SK-MEL-5 (cell line): ENCODE measurements around the gene ARMCX2. TPM values are rescaled to one million over a fixed set of nuclear protein-coding genes. Genes with fewer than 3 reads are reported as not detected.
"Not testable (repeated sequence)": the region's sequence is repeated elsewhere in the genome, so short reads cannot be mapped to it uniquely, and the experiment has no call there.

Experiments used
- DNase-seq: peaks from one replicate; pipeline ENCODE4 v3.0.0-alpha.2; 2016; ENCODE audit warnings: low read depth, low spot score
- in situ Hi-C: cut with HindIII; loops from 2 replicates; pipeline ENCODE4 v1.10.0; 2016; ENCODE audit warnings: low sequenced_read_pairs, high pct_unique_total_duplicates, low pct_unique_long_range_greater_than_20kb
- polyA plus RNA-seq, 2 experiments: library from polyadenylated mRNA; depleted of rRNA; stranded (reverse); fragments of >200 nt; gene quantifications; 2 replicates each; pipeline ENCODE4 v1.2.3, GENCODE V29; 2015
- total RNA-seq: library from RNA; depleted of rRNA; stranded (reverse); fragments of >200 nt; shearing (Covaris generic); gene quantifications from 2 replicates; pipeline ENCODE4 v1.2.3, GENCODE V29; 2014; rRNA removed

Gene ARMCX2
- 40.8 and 43.2 TPM in 2 replicates for total RNA-seq
- 17.6 and 24.0 TPM in 2 replicates for polyA plus RNA-seq (2015; cell fraction: cytosol; rRNA removed)
- polyA plus RNA-seq (2015; cell fraction: nucleus; rRNA removed): 111 and 674 TPM in 2 replicates

GRCh38 chrX:101659601-101660063 lies at the start of gene ARMCX2:
TSS of gene ARMCX2 (minus strand) at chrX:101659850. CDS start at chrX:101657588, 2,262 bp downstream.
- in situ Hi-C loops: no loop called here
- DNase-seq: peak; percentile 38

GRCh38 chrX:101709384-101709783 lies 49.7 kb upstream of the ARMCX2 start:
- DNase-seq: no peak
- in situ Hi-C loops: no loop called here

GRCh38 chrX:101708163-101708562 lies 48.5 kb upstream of the ARMCX2 start:
- in situ Hi-C loops: no loop called here
- DNase-seq: peak; percentile 21

- in situ Hi-C loops: no loop called here
- DNase-seq: no peak
Observed at GRCh38 chrX:101693476-101693875, 33.8 kb upstream of the ARMCX2 start.

GRCh38 chrX:101691835-101692234 lies 32.2 kb upstream of the ARMCX2 start:
- peak; percentile 32 for DNase-seq
- in situ Hi-C loops: no loop called here

- in situ Hi-C loops: no loop called here
- no peak for DNase-seq
Observed at GRCh38 chrX:101686574-101686973, 26.9 kb upstream of the ARMCX2 start.

GRCh38 chrX:101685923-101686322 lies 26.3 kb upstream of the ARMCX2 start:
- peak; percentile 46 for DNase-seq
- in situ Hi-C loops: no loop called here

- DNase-seq: no peak
- in situ Hi-C loops: no loop called here
Observed at GRCh38 chrX:101682723-101683122, 23.1 kb upstream of the ARMCX2 start.

GRCh38 chrX:101677028-101677427 lies 17.4 kb upstream of the ARMCX2 start:
- no peak for DNase-seq
- in situ Hi-C loops: no loop called here

- in situ Hi-C loops: no loop called here
- no peak for DNase-seq
Observed at GRCh38 chrX:101676571-101676970, 16.9 kb upstream of the ARMCX2 start.

GRCh38 chrX:101668143-101668542 lies 8.5 kb upstream of the ARMCX2 start:
- no peak for DNase-seq
- in situ Hi-C loops: no loop called here

- peak; percentile 70 for DNase-seq
- in situ Hi-C loops: no loop called here
Observed at GRCh38 chrX:101658661-101659491, 774 bp downstream of the ARMCX2 start.

GRCh38 chrX:101657495-101657894 lies 2.2 kb downstream of the ARMCX2 start:
- DNase-seq: no peak
- in situ Hi-C loops: no loop called here

GRCh38 chrX:101656817-101657216 lies 2.8 kb downstream of the ARMCX2 start:
- DNase-seq: no peak
- in situ Hi-C loops: no loop called here

- in situ Hi-C loops: no loop called here
- no peak for DNase-seq
Observed at GRCh38 chrX:101655534-101655933, 4.1 kb downstream of the ARMCX2 start.

- in situ Hi-C loops, DNase-seq: not testable (repeated sequence)
Observed at GRCh38 chrX:101647716-101648115, 11.9 kb downstream of the ARMCX2 start.

- in situ Hi-C loops: no loop called here
- no peak for DNase-seq
Observed at GRCh38 chrX:101642093-101642492, 17.6 kb downstream of the ARMCX2 start.

- in situ Hi-C loops: no loop called here
- DNase-seq: no peak
Observed at GRCh38 chrX:101639583-101639982, 20.1 kb downstream of the ARMCX2 start.

GRCh38 chrX:101619364-101619763 lies 40.3 kb downstream of the ARMCX2 start:
- no peak for DNase-seq

More at GRCh38 chrX:101619364-101619763, 40.3 kb downstream of the ARMCX2 start:
- in situ Hi-C loops: no loop called here
